ENCODE measurements around the gene ARHGEF26.

ARHGEF26 gene

DNA sequence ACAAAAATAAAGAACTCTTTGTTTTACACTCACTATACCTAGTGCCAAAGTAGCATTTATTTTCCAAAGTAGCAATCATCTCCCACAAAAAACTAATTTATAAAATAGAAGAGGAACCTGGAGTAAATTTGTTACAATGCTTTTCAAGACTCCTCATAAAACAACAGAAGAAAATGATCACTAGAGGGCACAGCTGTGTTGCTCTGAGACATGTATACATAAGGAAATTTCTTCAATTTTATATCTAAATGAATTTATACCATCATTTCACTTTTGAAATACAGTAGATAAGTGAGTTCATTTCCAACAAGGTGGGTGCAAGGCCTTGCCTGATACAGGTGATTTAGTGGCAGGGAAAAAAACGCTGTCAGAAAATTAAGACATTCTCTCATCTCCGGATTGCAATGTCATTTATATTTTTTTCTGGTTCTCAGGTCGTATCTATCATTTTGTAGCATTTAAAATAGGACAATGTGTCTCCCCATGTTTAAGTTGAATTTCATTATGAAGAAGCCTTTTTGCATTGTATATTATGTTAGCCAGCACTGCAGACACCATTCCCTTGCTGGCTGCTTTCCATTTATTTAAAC lies 25.3 kb upstream of the ARHGEF26 start:
- Histone ChIP-seq H3K4me3 (ENCODE audit: severe bottlenecking) (no peak overlapping the region), H3K27me3 (ENCODE audit: insufficient read depth, poor library complexity, severe bottlenecking) (no peaks in the 10 kb centered on the region), H3K4me1 (ENCODE audit: insufficient read depth, poor library complexity, severe bottlenecking) (no peaks in the 10 kb centered on the region), H3K27ac (ENCODE audit: poor library complexity, severe bottlenecking) (no peak overlapping the region), H3K36me3 (ENCODE audit: low read depth) (no peaks in the 10 kb centered on the region), H3K9me3 (ENCODE audit: severe bottlenecking) (no peaks in the 10 kb centered on the region)
- DNase-seq (ENCODE audit: low spot score) (no peak), ATAC-seq (ENCODE audit: low read depth) (peak; percentile 58; the same call in 2 of the 3 replicates)
- TF ChIP-seq, protein P1, sequence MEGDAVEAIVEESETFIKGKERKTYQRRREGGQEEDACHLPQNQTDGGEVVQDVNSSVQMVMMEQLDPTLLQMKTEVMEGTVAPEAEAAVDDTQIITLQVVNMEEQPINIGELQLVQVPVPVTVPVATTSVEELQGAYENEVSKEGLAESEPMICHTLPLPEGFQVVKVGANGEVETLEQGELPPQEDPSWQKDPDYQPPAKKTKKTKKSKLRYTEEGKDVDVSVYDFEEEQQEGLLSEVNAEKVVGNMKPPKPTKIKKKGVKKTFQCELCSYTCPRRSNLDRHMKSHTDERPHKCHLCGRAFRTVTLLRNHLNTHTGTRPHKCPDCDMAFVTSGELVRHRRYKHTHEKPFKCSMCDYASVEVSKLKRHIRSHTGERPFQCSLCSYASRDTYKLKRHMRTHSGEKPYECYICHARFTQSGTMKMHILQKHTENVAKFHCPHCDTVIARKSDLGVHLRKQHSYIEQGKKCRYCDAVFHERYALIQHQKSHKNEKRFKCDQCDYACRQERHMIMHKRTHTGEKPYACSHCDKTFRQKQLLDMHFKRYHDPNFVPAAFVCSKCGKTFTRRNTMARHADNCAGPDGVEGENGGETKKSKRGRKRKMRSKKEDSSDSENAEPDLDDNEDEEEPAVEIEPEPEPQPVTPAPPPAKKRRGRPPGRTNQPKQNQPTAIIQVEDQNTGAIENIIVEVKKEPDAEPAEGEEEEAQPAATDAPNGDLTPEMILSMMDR (IDR thresholded peaks at IDR 0.05; ENCODE audit: poor library complexity, severe bottlenecking) = peak; percentile 75

DNA sequence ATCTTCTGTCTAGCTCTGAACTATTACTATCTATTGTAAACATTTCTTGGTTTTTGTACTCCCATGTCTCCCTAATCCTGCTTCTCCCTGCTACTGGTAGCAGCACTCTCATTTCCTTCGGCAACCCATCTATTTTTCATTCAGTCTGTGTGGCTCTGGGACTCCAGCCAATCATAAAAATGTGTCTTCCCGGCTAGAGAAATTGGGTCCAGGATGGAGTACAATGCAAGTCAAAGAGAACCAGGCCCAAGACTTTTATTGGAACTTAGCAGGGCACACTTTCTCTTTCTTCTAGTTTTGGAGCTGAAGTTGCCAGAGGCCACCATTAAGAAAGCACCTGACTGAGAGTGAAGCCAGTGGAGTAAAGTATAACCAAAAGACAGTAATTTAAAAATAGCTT lies 22.8 kb upstream of the ARHGEF26 start:
- Histone ChIP-seq H3K27ac (ENCODE audit: poor library complexity, severe bottlenecking) (no peak overlapping the region), H3K27me3 (ENCODE audit: insufficient read depth, poor library complexity, severe bottlenecking) (no peaks in the 10 kb centered on the region), H3K9me3 (ENCODE audit: severe bottlenecking) (no peaks in the 10 kb centered on the region), H3K36me3 (ENCODE audit: low read depth) (no peaks in the 10 kb centered on the region), H3K4me3 (ENCODE audit: severe bottlenecking) (no peak overlapping the region), H3K4me1 (ENCODE audit: insufficient read depth, poor library complexity, severe bottlenecking) (no peaks in the 10 kb centered on the region)
- TF ChIP-seq, protein P1 (IDR thresholded peaks at IDR 0.05; ENCODE audit: poor library complexity, severe bottlenecking) = no peak
- DNase-seq (ENCODE audit: low spot score) (no peak), ATAC-seq (ENCODE audit: low read depth) (no peak)

DNA sequence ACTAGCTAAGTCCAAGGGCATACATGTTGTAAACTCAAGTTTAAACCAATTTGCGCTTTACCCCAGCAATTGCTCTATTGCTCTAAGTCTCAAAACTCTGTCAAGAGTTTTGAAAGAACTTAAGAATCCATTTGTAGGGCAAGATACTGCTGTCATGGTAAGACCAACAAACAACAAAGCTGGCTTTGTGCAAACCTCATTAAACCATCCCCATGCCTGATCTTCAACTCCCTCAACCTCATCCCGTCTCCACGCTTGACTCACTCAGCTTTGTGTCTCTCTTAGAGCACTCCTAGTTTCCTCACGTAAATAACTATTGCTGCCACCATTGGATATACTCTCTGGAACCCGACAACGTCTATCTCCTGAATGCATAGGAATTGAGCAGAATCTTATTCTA lies 20.6 kb upstream of the ARHGEF26 start:
- Histone ChIP-seq H3K36me3 (ENCODE audit: low read depth) (no peaks in the 10 kb centered on the region), H3K27me3 (ENCODE audit: insufficient read depth, poor library complexity, severe bottlenecking) (no peaks in the 10 kb centered on the region), H3K9me3 (ENCODE audit: severe bottlenecking) (no peaks in the 10 kb centered on the region), H3K27ac (ENCODE audit: poor library complexity, severe bottlenecking) (no peak overlapping the region), H3K4me3 (ENCODE audit: severe bottlenecking) (no peak overlapping the region), H3K4me1 (ENCODE audit: insufficient read depth, poor library complexity, severe bottlenecking) (no peaks in the 10 kb centered on the region)
- TF ChIP-seq, protein P1 (IDR thresholded peaks at IDR 0.05; ENCODE audit: poor library complexity, severe bottlenecking) = no peak
- no peak for ATAC-seq (ENCODE audit: low read depth)
- no peak for DNase-seq (ENCODE audit: low spot score)

DNA sequence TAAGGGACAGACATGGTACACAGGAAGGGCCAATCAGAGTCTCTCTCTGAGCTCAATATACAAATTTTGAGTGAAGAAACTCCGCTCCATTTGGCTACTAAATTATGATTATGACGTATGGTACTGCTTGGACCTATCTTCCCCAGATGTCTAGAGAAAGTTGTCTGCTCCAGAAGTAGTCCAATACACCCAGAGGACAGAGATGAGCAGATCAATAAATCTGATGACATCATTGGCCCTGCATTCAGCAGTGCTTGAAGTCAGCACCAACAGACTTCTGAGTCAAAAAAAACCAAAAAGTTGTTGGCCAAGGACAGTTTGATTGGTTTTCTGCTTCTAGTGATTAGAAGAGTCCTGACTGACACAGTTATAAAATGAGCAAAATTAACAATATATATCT lies 19.9 kb upstream of the ARHGEF26 start:
- Histone ChIP-seq H3K27me3 (ENCODE audit: insufficient read depth, poor library complexity, severe bottlenecking) (no peaks in the 10 kb centered on the region), H3K9me3 (ENCODE audit: severe bottlenecking) (no peaks in the 10 kb centered on the region), H3K36me3 (ENCODE audit: low read depth) (no peaks in the 10 kb centered on the region), H3K27ac (ENCODE audit: poor library complexity, severe bottlenecking) (no peak overlapping the region), H3K4me3 (ENCODE audit: severe bottlenecking) (no peak overlapping the region), H3K4me1 (ENCODE audit: insufficient read depth, poor library complexity, severe bottlenecking) (no peaks in the 10 kb centered on the region)
- DNase-seq (ENCODE audit: low spot score) (no peak), ATAC-seq (ENCODE audit: low read depth) (no peak)
- TF ChIP-seq, protein P1 (IDR thresholded peaks at IDR 0.05; ENCODE audit: poor library complexity, severe bottlenecking) = no peak

DNA sequence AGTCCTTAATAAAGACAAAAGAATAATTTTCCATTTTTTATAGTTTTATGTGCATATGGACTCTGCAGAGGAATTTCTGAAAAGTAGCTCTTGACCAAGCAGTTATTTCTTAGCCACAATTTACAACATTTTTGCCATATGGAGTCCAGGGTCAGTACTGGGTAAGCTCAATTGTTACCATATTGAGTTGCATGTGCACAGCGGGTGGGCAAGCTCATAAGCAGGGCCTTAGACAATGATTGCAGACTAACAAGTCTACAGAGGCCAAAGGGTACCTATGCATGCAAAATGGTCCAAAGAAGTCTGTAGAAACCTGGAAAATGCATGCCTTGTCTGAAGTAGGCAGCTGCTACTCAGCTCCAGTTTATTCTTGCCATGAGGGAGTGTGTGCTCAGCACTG lies 19.0 kb upstream of the ARHGEF26 start:
- TF ChIP-seq, protein P1 (IDR thresholded peaks at IDR 0.05; ENCODE audit: poor library complexity, severe bottlenecking) = no peak
- Histone ChIP-seq H3K4me3 (ENCODE audit: severe bottlenecking) (no peak overlapping the region), H3K27me3 (ENCODE audit: insufficient read depth, poor library complexity, severe bottlenecking) (no peaks in the 10 kb centered on the region), H3K36me3 (ENCODE audit: low read depth) (no peaks in the 10 kb centered on the region), H3K4me1 (ENCODE audit: insufficient read depth, poor library complexity, severe bottlenecking) (no peaks in the 10 kb centered on the region), H3K27ac (ENCODE audit: poor library complexity, severe bottlenecking) (no peak overlapping the region), H3K9me3 (ENCODE audit: severe bottlenecking) (no peaks in the 10 kb centered on the region)
- DNase-seq (ENCODE audit: low spot score) (no peak), ATAC-seq (ENCODE audit: low read depth) (no peak)
